HepG2 (cell line): ENCODE data around the gene HSPA1A. TPM values are rescaled to one million over a fixed set of nuclear protein-coding genes. Genes with fewer than 3 reads are reported as not detected.

ENCODE experiments used
- ATAC-seq: fragments of 200-7000 bp; cut with Tn5 transposase; 3 replicates; pipeline ENCODE4 v1.9.1; 2020; ENCODE audit warnings: mild to moderate bottlenecking, moderate library complexity
- BruUV-seq: library from RNA; stranded (reverse); fragments of 400-500 nt; replicated peaks from 2 replicates; lab custom pipeline; 2021; lab: Mats Ljungman, UMichigan
- CTCF ChIA-PET: fragments of 300-600 bp; formaldehyde crosslinking; extraction: SDS; loops from one replicate; lab custom pipeline; 2021; ENCODE audit warnings: low total read pairs, inconsistent platforms, low intra/inter-chr PET ratio; lab: Yijun Ruan, JAX
- POLR2A ChIA-PET: fragments of 350-600 bp; sonication (Branson Sonifier 250); formaldehyde crosslinking; loops from one replicate; lab custom pipeline; 2020; ENCODE audit warnings: antibody characterized with exemption, inconsistent platforms; lab: Yijun Ruan, JAX
- DNase-seq: peaks from one replicate; pipeline ENCODE4 v3.0.0-alpha.2; 2015; ENCODE audit warnings: low spot score
- FAIRE-seq: peaks from 3 replicates; lab custom pipeline; 2011; peaks lifted over from hg19 to GRCh38; lab: Jason Lieb, UNC
- H2AFZ ChIP-seq: one replicate; pipeline ENCODE4 v1.6.1; 2011; ENCODE audit warnings: low read length, inconsistent platforms
- H3K27ac ChIP-seq: fragments of 300-600 bp; 3 replicates; pipeline ENCODE4 v1.8.0; 2011; ENCODE audit warnings: mixed run types, mild to moderate bottlenecking, mixed read lengths, low read length, inconsistent platforms; ENCODE audit not compliant: insufficient read depth; ENCODE audit errors: extremely low read length
- H3K27me3 ChIP-seq, 2 experiments: fragments of 200-600 bp in 1 of 2; 2 replicates in 1 of 2; 3 replicates in 1 of 2; pipeline versions ENCODE4 v1.6.0 to v1.8.0; 2011; ENCODE audit warnings: low read length in 2 of 2, mild to moderate bottlenecking in 2 of 2, moderate library complexity in 2 of 2, inconsistent platforms in 1 of 2; ENCODE audit not compliant: insufficient read depth in 2 of 2, control insufficient read depth in 1 of 2
- H3K36me3 ChIP-seq, 2 experiments: fragments of 200-600 bp in 1 of 2; replicated peaks in 1 of 2; 2 replicates in 1 of 2; 3 replicates in 1 of 2; pipeline versions ENCODE4 v1.5.1 to v1.8.0; 2011; ENCODE audit warnings: low read length in 2 of 2, inconsistent platforms in 1 of 2; ENCODE audit not compliant: insufficient read depth in 2 of 2, control insufficient read depth in 1 of 2
- H3K4me1 ChIP-seq: 2 replicates; pipeline ENCODE4 v1.5.1; 2012; ENCODE audit warnings: low read length, inconsistent platforms; ENCODE audit not compliant: insufficient read depth
- H3K4me2 ChIP-seq: 2 replicates; pipeline ENCODE4 v1.6.0; 2011; ENCODE audit warnings: low read depth, low read length, inconsistent platforms
- H3K4me3 ChIP-seq, 3 experiments: fragments of 200-600 bp in 1 of 3; sonication (generic), shearing (Covaris generic) in 1 of 3; replicated peaks in 1 of 3; 2 replicates each; pipeline ENCODE4 v1.5.1; 2011 to 2016; ENCODE audit warnings: low read length in 3 of 3, inconsistent platforms in 2 of 3, low read depth in 2 of 3, mild to moderate bottlenecking in 2 of 3, control low read depth in 1 of 3, mixed read lengths in 1 of 3; ENCODE audit not compliant: insufficient read depth in 1 of 3
- H3K79me2 ChIP-seq: one replicate; pipeline ENCODE4 v1.6.1; 2011; ENCODE audit warnings: low read length, inconsistent platforms; ENCODE audit not compliant: insufficient read depth
- H3K9ac ChIP-seq: 2 replicates; pipeline ENCODE4 v1.6.0; 2011; ENCODE audit warnings: mild to moderate bottlenecking, low read depth, low read length, inconsistent platforms; ENCODE audit not compliant: insufficient read depth
- H3K9me3 ChIP-seq: 2 replicates; pipeline ENCODE4 v1.5.1; 2012; ENCODE audit warnings: mild to moderate bottlenecking, low read length
- H4K20me1 ChIP-seq: 2 replicates; pipeline ENCODE4 v1.6.0; 2011; ENCODE audit warnings: inconsistent platforms, mild to moderate bottlenecking, low read length, moderate library complexity; ENCODE audit not compliant: insufficient read depth
- ARID2 ChIP-seq: sonication (generic); formaldehyde crosslinking; IDR thresholded peaks from 2 replicates; pipeline ENCODE4 v1.8.1; 2022; ENCODE audit warnings: mild to moderate bottlenecking, missing genetic modification reagents, borderline replicate concordance
- CERS6 ChIP-seq: sonication (generic); formaldehyde crosslinking; IDR thresholded peaks from 2 replicates; pipeline ENCODE4 v1.5.0; 2020; ENCODE audit warnings: missing genetic modification reagents
- E2F2 ChIP-seq: sonication (generic); formaldehyde crosslinking; IDR thresholded peaks from 2 replicates; pipeline ENCODE4 v1.4.0; 2020; ENCODE audit warnings: missing genetic modification reagents, borderline replicate concordance
- MAFG ChIP-seq: sonication (generic); formaldehyde crosslinking; IDR thresholded peaks from 2 replicates; pipeline ENCODE4 v1.5.1; 2020; ENCODE audit warnings: mild to moderate bottlenecking, missing genetic modification reagents
- RFXANK ChIP-seq: IDR thresholded peaks from 2 replicates; pipeline ENCODE4 v1.6.1; 2016
- TBX3 ChIP-seq: fragments of 450-650 bp; IDR thresholded peaks from 2 replicates; pipeline ENCODE4 v1.6.1; 2017; ENCODE audit warnings: antibody characterized with exemption, mild to moderate bottlenecking, inconsistent platforms, borderline replicate concordance
- TCF7 ChIP-seq: sonication (generic); IDR thresholded peaks from 2 replicates; pipeline ENCODE4 v1.6.1; 2016; ENCODE audit warnings: antibody characterized with exemption, low read depth
- ZBTB20 ChIP-seq: sonication (generic); formaldehyde crosslinking; IDR thresholded peaks from 2 replicates; pipeline ENCODE4 v1.8.1; 2023; ENCODE audit warnings: missing genetic modification reagents, low read depth, mild to moderate bottlenecking, borderline replicate concordance
- ZNF572 ChIP-seq: sonication (generic); formaldehyde crosslinking; IDR thresholded peaks from 2 replicates; pipeline ENCODE4 v1.5.1; 2020; ENCODE audit warnings: mild to moderate bottlenecking, missing genetic modification reagents
- ZNF781 ChIP-seq: sonication (generic); formaldehyde crosslinking; IDR thresholded peaks from 2 replicates; pipeline ENCODE4 v1.5.1; 2020; ENCODE audit warnings: borderline replicate concordance, mild to moderate bottlenecking, missing genetic modification reagents; ENCODE audit errors: not compliant biosample characterization
- ZSCAN21 ChIP-seq: sonication (generic); formaldehyde crosslinking; IDR thresholded peaks from 2 replicates; pipeline ENCODE4 v1.8.0; 2022; ENCODE audit warnings: mild to moderate bottlenecking, missing genetic modification reagents, moderate library complexity, borderline replicate concordance
- WGBS: methylation state at CpG from one replicate; pipeline ENCODE4 v1.1.6; 2017; ENCODE audit warnings: low lambda C conversion rate; 5-methylcytosine and 5-hydroxymethylcytosine counted together
- in situ Hi-C: cut with HindIII; loops from 2 replicates; pipeline ENCODE4 v1.10.0; 2017; ENCODE audit warnings: low pct_unique_long_range_greater_than_20kb; ENCODE audit not compliant: extremely low pct_ligation_motif_present
- intact Hi-C: fragments of 100-400 bp; cut with micrococcal nuclease; formaldehyde crosslinking; loops from one replicate; pipeline ENCODE4 v1.10.0; 2022; ENCODE audit not compliant: unreplicated experiment
- polyA plus RNA-seq, 8 experiments: library from polyadenylated mRNA; depleted of rRNA in 3 of 8; stranded (reverse) in 7 of 8; unstranded in 1 of 8; fragments of >200 nt; fragmentation: Illumina TruSeq in 4 of 8; extraction: Trizol in 4 of 8; gene quantifications; 2 replicates each; pipeline versions ENCODE4 v1.2.1 to v1.2.3, GENCODE V29; 2011 to 2016; ENCODE audit warnings: low read depth in 4 of 8, missing spikeins in 1 of 8, mixed read lengths in 1 of 8; ENCODE audit not compliant: insufficient read depth in 1 of 8
- total RNA-seq, 5 experiments: library from RNA; depleted of rRNA; stranded (reverse); fragments of >200 nt; fragmentation: Illumina TruSeq; extraction: Trizol; gene quantifications; 2 replicates each; pipeline ENCODE4 v1.2.3, GENCODE V29; 2016; ENCODE audit warnings: low read depth in 1 of 5
- TF ChIP-seq, protein P1 (sequence below): sonication (generic); formaldehyde crosslinking; IDR thresholded peaks from 2 replicates; pipeline ENCODE4 v1.8.0; 2022; ENCODE audit warnings: mild to moderate bottlenecking, missing genetic modification reagents; ENCODE audit not compliant: insufficient replicate concordance

The HSPA1A gene
- total and polyA plus RNA-seq, 2 of the 13 experiments (the other 11 are each of a cell fraction or from before 2014, with no cell fraction given): 44.5 to 85.0 TPM

- H3K36me3 ChIP-seq: peaks cover 9 to 30% of the 10 kb centered on the region in 2 experiments
- no peaks in the 10 kb centered on the region; a peak in 1 of 5 replicates for H3K27me3 ChIP-seq
- BruUV-seq: no TSS peak
- ChIA-PET POLR2A (interaction anchor here (2.0 to 3.6 kb wide), 4 partner anchors 22 to 56 kb away, joined by 5 to 40 read pairs (median 9); partner anchors contain the start of genes CLIC1, HSPA1A, HSPA1B and HSPA1L), CTCF (interaction anchor here (2.6 kb wide), 1 partner anchor 38 kb away, joined by 10 read pairs; no protein-coding TSS in a partner anchor)
- no peak overlapping the region for H2AFZ ChIP-seq
- peaks cover 25% of the 10 kb centered on the region for H3K4me1 ChIP-seq
- no peak overlapping the region for H3K9ac ChIP-seq
- H3K9me3 ChIP-seq: no peaks in the 10 kb centered on the region
- ATAC-seq (no peak), DNase-seq (no peak), FAIRE-seq (no peak)
- no peaks in the 10 kb centered on the region for H4K20me1 ChIP-seq
- TF ChIP-seq ZNF781 (CRISPR knock-in tag): no peak
- no peak for TF ChIP-seq ZSCAN21 (CRISPR knock-in tag)
- no peak for TF ChIP-seq TBX3
- no peak for TF ChIP-seq E2F2 (CRISPR knock-in tag)
- no peak for TF ChIP-seq RFXANK (CRISPR knock-in tag)
- no peak for TF ChIP-seq ZNF572 (CRISPR knock-in tag)
- no peak for TF ChIP-seq CERS6 (CRISPR knock-in tag)
- TF ChIP-seq, protein P1, sequence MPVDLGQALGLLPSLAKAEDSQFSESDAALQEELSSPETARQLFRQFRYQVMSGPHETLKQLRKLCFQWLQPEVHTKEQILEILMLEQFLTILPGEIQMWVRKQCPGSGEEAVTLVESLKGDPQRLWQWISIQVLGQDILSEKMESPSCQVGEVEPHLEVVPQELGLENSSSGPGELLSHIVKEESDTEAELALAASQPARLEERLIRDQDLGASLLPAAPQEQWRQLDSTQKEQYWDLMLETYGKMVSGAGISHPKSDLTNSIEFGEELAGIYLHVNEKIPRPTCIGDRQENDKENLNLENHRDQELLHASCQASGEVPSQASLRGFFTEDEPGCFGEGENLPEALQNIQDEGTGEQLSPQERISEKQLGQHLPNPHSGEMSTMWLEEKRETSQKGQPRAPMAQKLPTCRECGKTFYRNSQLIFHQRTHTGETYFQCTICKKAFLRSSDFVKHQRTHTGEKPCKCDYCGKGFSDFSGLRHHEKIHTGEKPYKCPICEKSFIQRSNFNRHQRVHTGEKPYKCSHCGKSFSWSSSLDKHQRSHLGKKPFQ (CRISPR knock-in tag): no peak
- no peak for TF ChIP-seq ARID2 (CRISPR knock-in tag)
- no peak for TF ChIP-seq TCF7
- no peak for TF ChIP-seq ZBTB20
- no peak for TF ChIP-seq MAFG (CRISPR knock-in tag)
- in situ Hi-C loops (no loop called here), intact Hi-C loops (no loop called here)
- WGBS: 97% methylated on average over 11 of the region's 12 CpGs
- H3K79me2 ChIP-seq: peaks cover 22% of the 10 kb centered on the region
- H3K4me2 ChIP-seq: no peak overlapping the region
- H3K27ac ChIP-seq: no peak overlapping the region
- H3K4me3 ChIP-seq: no peak overlapping the region
These were observed 22.6 kb upstream of the HSPA1A start for GRCh38 chr6:31792761-31793171.
